Rectal smooth muscle tissue (tissue), 1 donor: ENCODE data around the gene FAM200C.

Experiments
- H3K27ac ChIP-seq: one replicate; pipeline ENCODE4 v1.7.0; 2013; ENCODE audit warnings: low read depth, low read length, inconsistent platforms
- H3K27me3 ChIP-seq: one replicate; pipeline ENCODE4 v1.7.0; 2013; ENCODE audit warnings: low read length; ENCODE audit not compliant: control insufficient read depth, insufficient read depth
- H3K36me3 ChIP-seq: one replicate; pipeline ENCODE4 v1.7.0; 2013; ENCODE audit warnings: low read length; ENCODE audit not compliant: control insufficient read depth, insufficient read depth
- H3K4me1 ChIP-seq: one replicate; pipeline ENCODE4 v1.7.0; 2013; ENCODE audit warnings: low read length; ENCODE audit not compliant: control insufficient read depth, insufficient read depth
- H3K4me3 ChIP-seq: one replicate; pipeline ENCODE4 v1.7.0; 2013; ENCODE audit warnings: low read length
- H3K9ac ChIP-seq: one replicate; pipeline ENCODE4 v1.7.0; 2013; ENCODE audit warnings: low read length

The FAM200C gene

GRCh38 chr5:160359242-160359641 is 40.6 kb downstream of the FAM200C start:
- H3K4me3 ChIP-seq = no peak overlapping the region
- H3K27me3 ChIP-seq = no peaks in the 10 kb centered on the region
- H3K36me3 ChIP-seq = no peaks in the 10 kb centered on the region
- H3K27ac ChIP-seq = no peak overlapping the region
- H3K4me1 ChIP-seq = peaks cover 7% of the 10 kb centered on the region
- no peak overlapping the region for H3K9ac ChIP-seq

GRCh38 chr5:160357861-160358411 is 41.9 kb downstream of the FAM200C start:
- Histone ChIP-seq H3K36me3 (no peaks in the 10 kb centered on the region), H3K27me3 (no peaks in the 10 kb centered on the region), H3K4me1 (peaks cover 5% of the 10 kb centered on the region), H3K9ac (no peak overlapping the region), H3K27ac (peak overlapping the region; percentile 53), H3K4me3 (peak overlapping the region; percentile 26)

GRCh38 chr5:160357394-160357793 is 42.5 kb downstream of the FAM200C start:
- Histone ChIP-seq H3K9ac (no peak overlapping the region), H3K4me3 (peak overlapping the region; percentile 26), H3K27ac (peak overlapping the region; percentile 53)

GRCh38 chr5:160356550-160357347 is 43.1 kb downstream of the FAM200C start:
- Histone ChIP-seq H3K27me3 (no peaks in the 10 kb centered on the region), H3K36me3 (no peaks in the 10 kb centered on the region), H3K4me1 (peaks cover 5% of the 10 kb centered on the region), H3K4me3 (no peak overlapping the region), H3K9ac (no peak overlapping the region), H3K27ac (peak overlapping the region; percentile 53)

More at GRCh38 chr5:160357394-160357793, 42.5 kb downstream of the FAM200C start:
- Histone ChIP-seq H3K4me1 (peaks cover 5% of the 10 kb centered on the region), H3K36me3 (no peaks in the 10 kb centered on the region), H3K27me3 (no peaks in the 10 kb centered on the region)

GRCh38 chr5:160354666-160355065 is 45.2 kb downstream of the FAM200C start:
- no peak overlapping the region for H3K4me3 ChIP-seq
- no peak overlapping the region for H3K9ac ChIP-seq
- no peak overlapping the region for H3K27ac ChIP-seq
- peaks cover 5% of the 10 kb centered on the region for H3K4me1 ChIP-seq
- H3K36me3 ChIP-seq = no peaks in the 10 kb centered on the region
- H3K27me3 ChIP-seq = no peaks in the 10 kb centered on the region

GRCh38 chr5:160353379-160353778 is 46.5 kb downstream of the FAM200C start:
- Histone ChIP-seq H3K9ac (no peak overlapping the region), H3K36me3 (no peaks in the 10 kb centered on the region), H3K27me3 (no peaks in the 10 kb centered on the region), H3K27ac (no peak overlapping the region), H3K4me1 (peaks cover 5% of the 10 kb centered on the region), H3K4me3 (no peak overlapping the region)

- no peaks in the 10 kb centered on the region for H3K27me3 ChIP-seq
- no peak overlapping the region for H3K9ac ChIP-seq
- no peaks in the 10 kb centered on the region for H3K36me3 ChIP-seq
- no peak overlapping the region for H3K4me3 ChIP-seq
- H3K4me1 ChIP-seq = peaks cover 2% of the 10 kb centered on the region
- H3K27ac ChIP-seq = no peak overlapping the region
Observed at GRCh38 chr5:160352308-160352707, 47.5 kb downstream of the FAM200C start.

- H3K4me3 ChIP-seq = no peak overlapping the region
- H3K36me3 ChIP-seq = no peaks in the 10 kb centered on the region
- H3K27me3 ChIP-seq = no peaks in the 10 kb centered on the region
- H3K9ac ChIP-seq = no peak overlapping the region
- no peak overlapping the region for H3K27ac ChIP-seq
- H3K4me1 ChIP-seq = no peaks in the 10 kb centered on the region
Observed at GRCh38 chr5:160349935-160350303, 49.9 kb downstream of the FAM200C start.

- Histone ChIP-seq H3K27me3 (no peaks in the 10 kb centered on the region), H3K27ac (no peak overlapping the region), H3K9ac (no peak overlapping the region), H3K36me3 (no peaks in the 10 kb centered on the region), H3K4me3 (no peak overlapping the region), H3K4me1 (no peaks in the 10 kb centered on the region)
Observed at GRCh38 chr5:160349249-160349934, 50.5 kb downstream of the FAM200C start.

GRCh38 chr5:160348080-160348479 is 51.8 kb downstream of the FAM200C start:
- Histone ChIP-seq H3K27ac (no peak overlapping the region), H3K9ac (no peak overlapping the region), H3K36me3 (no peaks in the 10 kb centered on the region), H3K4me3 (no peak overlapping the region), H3K27me3 (no peaks in the 10 kb centered on the region), H3K4me1 (no peaks in the 10 kb centered on the region)

- Histone ChIP-seq H3K36me3 (no peaks in the 10 kb centered on the region), H3K4me1 (no peaks in the 10 kb centered on the region), H3K4me3 (no peak overlapping the region), H3K27ac (no peak overlapping the region), H3K9ac (no peak overlapping the region), H3K27me3 (no peaks in the 10 kb centered on the region)
Observed at GRCh38 chr5:160347448-160347847, 52.4 kb downstream of the FAM200C start.
